Lung (tissue), 12 donors: ENCODE results near the gene GJA5. TPM values are rescaled to one million over a fixed set of nuclear protein-coding genes. Genes with fewer than 3 reads are reported as not detected.

Experiments
- ATAC-seq: fragments of 200-7000 bp; cut with Tn5 transposase; one replicate; pipeline ENCODE4 v1.9.1; 2020; ENCODE audit warnings: moderate number of reproducible peaks; ENCODE audit not compliant: insufficient read depth, low FRiP score
- DNase-seq, 3 donors: peaks; one replicate each; pipeline ENCODE4 v3.0.0-alpha.2; 2013 to 2017
- H3K27ac ChIP-seq, 2 donors: one replicate each; pipeline ENCODE4 v1.5.1; 2013; ENCODE audit warnings: mild to moderate bottlenecking in 2 of 2, moderate library complexity in 2 of 2, control low read depth in 1 of 2, inconsistent platforms in 1 of 2, low read depth in 1 of 2, low read length in 1 of 2
- H3K27me3 ChIP-seq, 3 donors: one replicate each; pipeline ENCODE4 v1.5.1; 2013; ENCODE audit warnings: low read length in 2 of 3; ENCODE audit not compliant: control insufficient read depth in 3 of 3, insufficient read depth in 3 of 3
- H3K36me3 ChIP-seq, 4 donors: one replicate each; pipeline ENCODE4 v1.5.1; 2013; ENCODE audit warnings: low read length in 4 of 4, mild to moderate bottlenecking in 1 of 4, moderate library complexity in 1 of 4; ENCODE audit not compliant: control insufficient read depth in 4 of 4, insufficient read depth in 4 of 4
- H3K4me1 ChIP-seq, 5 donors: one replicate each; pipeline ENCODE4 v1.5.1; 2013; ENCODE audit warnings: low read length in 5 of 5, mild to moderate bottlenecking in 2 of 5, moderate library complexity in 1 of 5; ENCODE audit not compliant: control insufficient read depth in 5 of 5, insufficient read depth in 5 of 5
- H3K4me3 ChIP-seq: one replicate; pipeline ENCODE4 v1.5.1; 2013; ENCODE audit warnings: mild to moderate bottlenecking, control low read depth, moderate library complexity
- H3K9ac ChIP-seq, 2 donors: one replicate each; pipeline ENCODE4 v1.5.1; 2013; ENCODE audit warnings: low read length in 2 of 2, control low read depth in 1 of 2; ENCODE audit not compliant: insufficient read depth in 1 of 2
- H3K9me3 ChIP-seq, 4 donors: one replicate each; pipeline ENCODE4 v1.5.1; 2013; ENCODE audit warnings: low read length in 3 of 4, mild to moderate bottlenecking in 1 of 4, moderate library complexity in 1 of 4; ENCODE audit not compliant: control insufficient read depth in 4 of 4, insufficient read depth in 3 of 4
- WGBS, 2 donors: extraction: QIAGEN DNeasy Blood & Tissue Kit; methylation state at CpG; one replicate each; pipeline ENCODE4 v1.1.7; 2013; 5-methylcytosine and 5-hydroxymethylcytosine counted together
- polyA plus RNA-seq, 2 donors: library from polyadenylated mRNA; stranded (reverse); fragments of 200-250 nt; gene quantifications; one replicate each; pipeline ENCODE4 v1.2.1, GENCODE V29; 2013
- total RNA-seq, 2 donors: library from RNA; depleted of rRNA in 1 of 2; stranded (reverse); fragments of >200 nt in 1 of 2; gene quantifications; one replicate each; pipeline ENCODE4 v1.2.1, GENCODE V29; 2014 to 2021
- TF ChIP-seq, protein P1 (sequence below): IDR thresholded peaks from 2 replicates; pipeline ENCODE4 v1.5.1; 2012; ENCODE audit warnings: mild to moderate bottlenecking; ENCODE audit errors: control extremely low read depth, extremely low read depth
- donor health status: control.
- donor health status: control.
- donor health status: Bipolar disorder and iron deficiency.
- donor health status: healthy.
- donor health status: DM: yes; HTN: yes; CAD: no.

GJA5 gene
- total and polyA plus RNA-seq, 4 donors: 7.7 to 38.3 (median 18.5) TPM

DNA sequence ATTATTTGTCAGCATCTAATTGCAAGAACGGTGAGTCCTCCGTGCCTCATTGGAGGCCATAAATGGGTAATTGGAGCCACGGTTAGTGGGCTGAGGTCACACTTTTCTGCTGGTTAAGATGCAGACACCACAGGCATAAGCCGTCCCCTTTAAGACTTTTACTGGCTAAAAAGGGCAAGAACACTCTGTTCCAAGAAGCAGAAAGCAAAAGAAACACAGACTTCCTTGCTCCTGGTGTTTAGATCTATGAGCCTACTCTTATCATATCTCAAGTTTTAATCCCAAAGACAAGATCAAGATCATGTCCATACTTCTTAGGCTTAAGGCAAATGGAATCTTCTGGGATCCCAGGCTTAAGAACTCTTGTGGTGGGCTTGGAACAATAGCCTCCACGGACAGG, 17.3 kb upstream of the GJA5 start:
- WGBS, 2 donors: 60 to 70% methylated on average over 5 of the region's 5 CpGs
- peak overlapping the region in 1 of 2 donors; percentile 42 for H3K27ac ChIP-seq

DNA sequence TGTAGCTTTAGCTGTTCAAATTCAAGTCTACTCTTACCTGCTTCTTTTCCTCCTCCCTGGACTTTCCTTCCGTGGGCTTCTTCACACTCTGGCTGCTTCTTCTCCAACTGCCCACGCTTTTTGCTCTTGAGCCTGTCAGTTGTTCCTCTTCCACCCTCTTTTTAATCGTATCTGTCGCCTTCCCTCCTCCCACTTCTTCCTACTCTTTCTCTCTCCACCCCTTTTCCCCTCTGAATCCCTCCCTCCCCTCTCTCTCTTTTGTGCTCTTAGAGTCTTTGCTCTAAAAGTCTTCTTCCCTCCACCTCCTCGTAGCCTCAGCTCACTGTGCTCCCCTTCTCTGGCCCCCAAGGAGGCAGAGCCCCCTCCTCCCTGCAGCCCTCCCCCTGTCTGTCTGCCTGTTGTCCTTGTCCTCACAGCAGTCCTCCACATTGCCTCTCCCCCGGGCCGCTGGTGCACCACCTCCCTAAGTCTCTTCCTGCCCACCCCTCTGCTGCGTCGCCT, 12.9 kb upstream of the GJA5 start:
- Histone ChIP-seq H3K36me3 (peaks cover 0 to 16% (median 3%) of the 10 kb centered on the region in 4 donors), H3K9ac (peak overlapping the region in 1 of 2 donors; percentile 82), H3K4me3 (peak overlapping the region; percentile 5), H3K4me1 (peaks cover 18 to 47% (median 23%) of the 10 kb centered on the region in 5 donors), H3K9me3 (no peaks in the 10 kb centered on the region), H3K27ac (peak overlapping the region in 1 of 2 donors; percentile 2), H3K27me3 (peaks cover 0 to 30% (median 0%) of the 10 kb centered on the region in 3 donors)
- DNase-seq: peak; percentile 44 to 80 (median 70)
- ATAC-seq: no peak
- TF ChIP-seq, protein P1, sequence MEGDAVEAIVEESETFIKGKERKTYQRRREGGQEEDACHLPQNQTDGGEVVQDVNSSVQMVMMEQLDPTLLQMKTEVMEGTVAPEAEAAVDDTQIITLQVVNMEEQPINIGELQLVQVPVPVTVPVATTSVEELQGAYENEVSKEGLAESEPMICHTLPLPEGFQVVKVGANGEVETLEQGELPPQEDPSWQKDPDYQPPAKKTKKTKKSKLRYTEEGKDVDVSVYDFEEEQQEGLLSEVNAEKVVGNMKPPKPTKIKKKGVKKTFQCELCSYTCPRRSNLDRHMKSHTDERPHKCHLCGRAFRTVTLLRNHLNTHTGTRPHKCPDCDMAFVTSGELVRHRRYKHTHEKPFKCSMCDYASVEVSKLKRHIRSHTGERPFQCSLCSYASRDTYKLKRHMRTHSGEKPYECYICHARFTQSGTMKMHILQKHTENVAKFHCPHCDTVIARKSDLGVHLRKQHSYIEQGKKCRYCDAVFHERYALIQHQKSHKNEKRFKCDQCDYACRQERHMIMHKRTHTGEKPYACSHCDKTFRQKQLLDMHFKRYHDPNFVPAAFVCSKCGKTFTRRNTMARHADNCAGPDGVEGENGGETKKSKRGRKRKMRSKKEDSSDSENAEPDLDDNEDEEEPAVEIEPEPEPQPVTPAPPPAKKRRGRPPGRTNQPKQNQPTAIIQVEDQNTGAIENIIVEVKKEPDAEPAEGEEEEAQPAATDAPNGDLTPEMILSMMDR: no peak
- WGBS, 2 donors: 23 to 29% methylated on average over 9 of the region's 9 CpGs

More for the DNA sequence above, 17.3 kb upstream of the GJA5 start:
- Histone ChIP-seq H3K9me3 (peaks cover 0 to 2% (median 0%) of the 10 kb centered on the region in 4 donors), H3K36me3 (no peaks in the 10 kb centered on the region), H3K4me1 (peaks cover 0 to 8% (median 6%) of the 10 kb centered on the region in 5 donors), H3K9ac (no peak overlapping the region), H3K4me3 (no peak overlapping the region), H3K27me3 (peaks cover 0 to 26% (median 0%) of the 10 kb centered on the region in 3 donors)
- DNase-seq: no peak
- TF ChIP-seq, protein P1: no peak
- no peak for ATAC-seq

DNA sequence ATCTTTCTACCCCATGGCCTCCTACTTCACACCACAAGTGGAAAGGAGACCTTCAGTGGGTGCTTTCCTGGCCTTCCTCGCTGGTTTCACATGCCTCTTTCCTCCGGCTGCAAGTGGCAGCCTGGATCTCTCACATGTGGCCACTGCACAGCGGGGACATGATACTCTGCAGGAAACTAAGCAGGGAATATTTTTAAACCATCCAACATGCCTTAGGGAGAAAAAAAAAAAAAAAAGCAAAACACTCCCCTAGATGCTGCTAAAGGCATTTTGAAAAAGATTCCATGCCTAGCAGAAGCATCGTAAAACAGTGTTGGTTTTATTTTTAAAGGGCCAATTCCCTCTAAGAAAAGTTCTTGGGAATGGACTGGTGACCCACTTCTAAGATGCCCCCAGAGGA, 12.2 kb upstream of the GJA5 start:
- H3K9me3 ChIP-seq: no peaks in the 10 kb centered on the region
- H3K9ac ChIP-seq: peak overlapping the region in 1 of 2 donors; percentile 82
- peak overlapping the region; percentile 5 for H3K4me3 ChIP-seq
- H3K27me3 ChIP-seq: peaks cover 0 to 26% (median 0%) of the 10 kb centered on the region in 3 donors
- ATAC-seq: no peak
- no peak for DNase-seq
- 54 to 63% methylated on average over 4 of the region's 4 CpGs for WGBS, 2 donors
- peak overlapping the region in 1 of 2 donors; percentile 42 for H3K27ac ChIP-seq
- peaks cover 0 to 16% (median 4%) of the 10 kb centered on the region in 4 donors for H3K36me3 ChIP-seq
- TF ChIP-seq, protein P1: no peak
- peaks cover 18 to 54% (median 23%) of the 10 kb centered on the region in 5 donors for H3K4me1 ChIP-seq
